Stimulated activated CD8-positive, alpha-beta memory T cell treated with anti-CD3 and anti-CD28 coated beads, Interleukin-4, amount 100 ng/mL, for 1 hour (primary cell): ENCODE results near the gene IQSEC1.

Experiments used
- DNase-seq, 2 donors: peaks; one replicate each; pipeline ENCODE4 v3.0.0-alpha.2; 2020; ENCODE audit warnings: low read depth in 2 of 2, low spot score in 1 of 2

The IQSEC1 gene

DNA sequence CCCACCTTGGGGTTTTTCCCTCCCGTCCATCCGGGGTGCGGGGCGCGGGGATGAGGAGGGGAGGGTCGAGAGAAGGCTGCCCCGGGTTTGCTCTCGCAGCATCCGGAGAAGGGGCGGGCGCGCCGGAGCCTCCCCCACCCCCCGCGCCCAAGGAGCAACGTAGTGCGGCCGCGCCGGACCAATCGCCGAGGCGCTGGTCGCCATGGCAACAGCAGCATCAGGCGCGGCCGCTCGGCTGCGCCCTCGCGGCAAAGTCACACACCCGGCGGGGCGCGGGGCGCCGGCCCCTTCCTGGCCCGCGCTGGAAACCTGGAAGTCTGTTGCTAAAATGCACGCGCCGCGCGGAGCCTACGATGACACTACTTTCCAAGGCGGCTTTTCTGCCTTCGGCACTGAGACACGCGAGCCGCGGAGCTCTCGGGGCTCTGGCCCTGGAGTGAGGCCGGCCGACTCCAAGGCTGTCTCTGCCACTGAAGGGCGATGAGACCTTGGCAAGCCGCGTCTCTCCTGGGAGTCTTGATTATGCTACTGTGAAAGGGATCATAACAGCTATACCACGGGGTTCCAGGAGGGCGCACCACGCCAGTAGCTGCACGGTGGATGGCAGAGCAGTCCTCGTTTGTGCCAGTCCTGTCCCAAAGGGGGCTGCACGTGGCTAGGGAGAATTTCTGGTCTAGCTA is at the start of gene IQSEC1:
Gene IQSEC1 (minus strand): TSS at position 104 of the 680 bp plus-strand sequence. CDS start 415 bp downstream, outside the sequence.
- peak; percentile 31 to 60 for DNase-seq

DNA sequence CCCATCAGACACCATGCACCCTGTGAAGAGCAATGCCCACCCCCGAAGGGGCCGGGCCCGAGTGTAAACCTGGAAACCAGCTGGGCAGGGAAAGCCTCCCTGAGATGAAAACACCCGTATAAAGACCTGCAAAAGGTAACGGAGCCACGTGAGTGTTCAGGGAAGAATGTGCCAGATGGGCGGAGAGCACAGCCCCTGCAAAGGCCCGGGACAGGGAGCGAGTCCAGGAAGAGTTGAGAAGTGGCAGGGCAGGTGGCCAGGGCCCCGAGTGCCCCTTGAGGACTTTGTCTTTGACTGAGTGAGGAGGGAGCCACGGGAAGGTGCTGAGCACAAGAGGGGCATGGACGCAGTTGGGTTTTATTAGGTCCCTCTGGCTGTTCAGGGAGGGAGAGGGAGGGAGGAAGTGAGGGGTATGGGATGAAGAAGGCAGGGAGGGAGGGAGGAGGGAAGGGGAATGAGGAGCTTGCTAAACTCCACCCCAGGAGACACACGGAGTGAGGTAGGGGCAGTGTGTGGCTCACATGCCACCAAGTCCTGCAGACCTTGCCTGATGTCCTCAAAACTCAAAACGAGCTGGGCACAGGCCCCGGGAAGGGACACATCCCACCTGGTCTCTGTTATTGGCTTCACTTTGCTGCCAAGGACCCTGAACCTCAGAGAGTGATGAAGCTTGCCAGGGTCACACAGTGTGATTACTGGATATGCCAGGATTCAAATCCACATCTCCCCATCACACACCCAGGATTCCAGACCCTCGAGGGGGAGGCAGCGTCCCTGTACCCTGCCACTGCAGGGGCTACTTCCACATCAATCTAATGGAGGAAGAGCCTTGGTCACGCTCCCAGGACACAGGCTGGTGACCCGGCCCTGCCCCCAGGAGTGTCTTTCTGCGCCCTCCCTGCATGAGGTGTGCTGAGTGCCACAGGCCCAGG is 49.1 kb upstream of the IQSEC1 start:
- DNase-seq: no peak

DNA sequence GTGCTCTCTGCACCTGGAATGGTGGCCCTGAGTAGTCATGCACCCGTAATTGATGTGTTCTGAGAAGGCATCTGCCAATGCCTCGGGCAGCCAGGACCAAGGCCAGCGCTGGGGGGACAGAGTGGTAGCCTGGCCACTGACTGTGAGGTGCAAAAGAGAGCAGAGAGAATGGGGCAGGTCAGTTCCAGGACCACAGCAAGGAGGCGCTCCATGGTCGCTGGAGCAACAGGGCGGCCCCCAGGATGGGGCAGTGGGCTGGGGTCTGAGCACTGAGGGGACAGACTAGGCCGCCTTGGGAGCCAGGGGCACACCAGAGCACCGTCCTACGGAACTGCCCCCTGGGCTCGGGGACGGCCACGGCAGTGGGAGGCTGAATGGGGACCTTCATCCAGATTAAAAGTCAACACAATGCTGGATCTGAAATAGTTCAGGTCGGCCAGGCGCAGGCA is 48.3 kb upstream of the IQSEC1 start:
- DNase-seq: no peak

- no peak for DNase-seq
Observed at GRCh38 chr3:13120928-13121552, 47.8 kb upstream of the IQSEC1 start.

DNA sequence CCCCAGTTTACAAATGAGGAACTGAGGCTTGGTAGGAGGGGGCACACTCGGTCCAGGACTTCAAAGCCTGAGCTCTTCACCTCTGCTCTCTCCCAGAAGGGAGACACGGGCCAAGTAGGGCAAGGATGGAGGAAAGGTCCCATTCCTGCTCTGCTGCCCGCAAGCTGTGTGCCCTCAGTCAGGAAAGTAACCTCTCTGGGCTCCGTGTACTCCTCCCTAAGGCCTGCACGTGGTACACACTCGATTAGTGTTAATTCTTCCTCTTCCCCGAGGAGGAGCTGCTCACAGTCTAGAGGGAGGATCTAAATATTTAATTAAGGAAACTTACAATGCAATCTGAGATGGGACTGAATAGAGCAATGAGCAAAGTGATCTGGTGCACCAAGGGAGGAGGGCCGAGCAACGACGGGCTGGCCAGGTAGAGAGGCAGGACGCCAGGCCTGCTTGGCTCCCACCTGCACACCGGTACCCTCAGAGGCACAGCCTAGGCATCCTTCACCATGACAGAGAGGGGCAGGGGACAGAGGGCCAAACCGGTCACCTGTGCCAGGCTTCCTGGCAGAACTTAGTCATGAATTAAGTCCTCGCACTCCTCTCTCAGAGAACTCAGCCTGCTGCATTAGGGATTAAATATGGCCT is 47.2 kb upstream of the IQSEC1 start:
- DNase-seq: no peak

GRCh38 chr3:13119471-13120220 is 46.4 kb upstream of the IQSEC1 start:
- DNase-seq: no peak

- DNase-seq: no peak
Observed at GRCh38 chr3:13116426-13116825, 43.2 kb upstream of the IQSEC1 start.

DNA sequence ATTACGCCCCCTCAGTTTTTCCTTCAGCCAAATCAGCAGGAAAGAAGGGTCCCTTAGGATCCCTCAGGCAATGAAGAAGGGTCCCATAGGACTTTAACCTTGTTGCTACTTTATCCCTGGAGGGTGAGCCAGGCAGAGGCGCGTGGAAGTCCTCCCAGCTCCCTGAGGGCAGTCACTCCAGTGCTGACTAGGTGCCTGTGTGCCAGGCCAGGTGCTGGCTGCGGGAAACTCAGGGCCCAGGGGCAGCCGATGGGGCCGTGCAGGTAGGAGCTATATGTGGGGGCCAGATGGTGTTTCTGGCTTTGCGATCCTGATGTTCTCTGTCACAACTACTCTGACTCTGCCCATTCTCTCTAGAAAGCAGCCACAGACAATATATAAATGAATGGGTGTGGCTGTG is 42.8 kb upstream of the IQSEC1 start:
- no peak for DNase-seq

DNA sequence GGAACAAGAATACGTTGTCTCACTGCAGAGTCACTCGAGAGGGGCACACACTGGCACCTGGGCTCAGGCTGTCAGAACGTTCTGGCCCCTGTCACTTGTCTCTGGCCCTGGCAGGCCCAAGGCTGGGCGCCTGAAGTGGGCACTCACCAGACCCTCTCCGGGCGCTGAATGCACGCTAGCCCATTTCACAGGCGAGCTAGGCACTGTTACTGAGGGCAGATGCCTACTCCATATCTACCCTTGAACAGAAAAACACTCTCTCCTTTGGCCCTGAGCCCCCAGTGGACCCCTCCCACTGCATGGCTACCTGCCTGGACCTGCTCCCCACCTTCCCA is 42.3 kb upstream of the IQSEC1 start:
- no peak for DNase-seq

DNA sequence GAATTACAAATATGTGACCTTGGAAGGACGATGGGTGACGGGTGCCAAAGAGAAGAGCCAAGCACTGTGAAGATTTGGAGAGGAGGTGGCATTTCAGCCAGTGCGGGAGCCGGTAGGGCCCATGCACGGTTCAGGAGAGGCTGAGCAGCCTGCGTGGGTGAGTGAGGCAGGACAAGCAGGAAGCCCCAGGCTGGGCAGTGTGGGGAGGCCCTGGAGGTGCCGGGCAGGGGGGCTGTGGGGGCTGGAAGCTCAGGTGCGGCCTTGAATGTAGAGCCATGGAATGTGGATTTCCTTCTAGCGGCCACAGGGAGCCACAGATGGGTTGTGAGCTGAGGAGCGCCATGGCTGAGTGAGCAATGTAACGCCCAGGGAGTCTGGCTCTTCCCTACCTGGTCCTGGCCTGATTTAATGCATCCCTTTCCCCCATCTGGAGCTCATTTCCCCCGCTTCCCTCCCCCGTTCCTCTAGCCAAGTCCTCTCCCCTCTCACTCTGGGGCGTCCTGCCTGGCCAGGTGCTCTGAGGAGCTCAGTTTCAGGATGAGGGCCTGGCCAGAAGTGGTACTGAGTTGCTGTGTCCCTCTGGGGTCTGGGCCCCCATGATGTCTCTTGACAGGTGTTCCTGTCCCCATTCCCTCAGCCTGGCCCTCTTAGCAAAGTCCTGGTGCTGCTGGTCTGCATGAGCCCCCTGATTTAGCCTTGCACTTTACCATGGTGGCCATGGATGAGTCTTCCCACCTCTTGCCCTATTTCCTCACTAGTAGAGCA is 41.8 kb upstream of the IQSEC1 start:
- no peak for DNase-seq

GRCh38 chr3:13113346-13114330 is 40.4 kb upstream of the IQSEC1 start:
- DNase-seq: no peak

GRCh38 chr3:13112521-13113345 is 39.5 kb upstream of the IQSEC1 start:
- DNase-seq: no peak

- DNase-seq: no peak
Observed at GRCh38 chr3:13111873-13112520, 38.8 kb upstream of the IQSEC1 start.

GRCh38 chr3:13111173-13111872 is 38.1 kb upstream of the IQSEC1 start:
- no peak for DNase-seq

DNA sequence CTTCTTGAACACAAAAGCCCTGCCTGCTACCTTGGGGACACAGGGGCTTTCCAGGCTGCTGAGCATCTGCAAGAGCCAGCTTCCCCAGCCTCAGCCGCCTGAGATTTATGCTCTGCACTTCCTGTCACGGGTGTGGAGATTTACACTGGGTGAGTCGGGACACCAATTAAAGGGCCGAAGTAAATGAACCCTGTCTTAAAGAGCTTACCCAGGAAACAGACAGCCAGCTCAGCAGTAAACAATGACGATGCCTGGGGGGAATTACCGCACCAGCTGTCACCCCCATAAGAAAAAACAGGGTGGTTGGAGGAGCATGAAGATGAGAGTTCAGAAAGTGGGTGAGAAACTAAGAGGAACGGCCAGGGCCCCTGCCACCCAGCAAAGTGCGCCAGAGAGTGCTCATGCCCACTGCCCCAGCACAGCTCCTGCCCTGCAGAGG is 37.5 kb upstream of the IQSEC1 start:
- no peak for DNase-seq

GRCh38 chr3:13109516-13109915 is 36.3 kb upstream of the IQSEC1 start:
- no peak for DNase-seq

GRCh38 chr3:13108861-13109260 is 35.6 kb upstream of the IQSEC1 start:
- no peak for DNase-seq
